CD14-positive monocyte (primary cell): ENCODE measurements around the gene KCNQ1OT1. TPM values are rescaled to one million over a fixed set of nuclear protein-coding genes. Genes with fewer than 3 reads are reported as not detected.

Experiments used
- DNase-seq, 3 donors: peaks; one replicate each; pipeline ENCODE4 v3.0.0-alpha.2; 2011 to 2022
- H2AFZ ChIP-seq: 2 replicates; pipeline ENCODE4 v1.6.0; 2012; ENCODE audit warnings: mild to moderate bottlenecking, low read depth, low read length, inconsistent platforms; ENCODE audit not compliant: insufficient read depth, poor library complexity, severe bottlenecking
- H3K27ac ChIP-seq, 2 donors: 1 replicate in 1 of 2; 2 replicates in 1 of 2; pipeline ENCODE4 v1.5.1; 2012 to 2013; ENCODE audit warnings: low read length in 2 of 2, control low read depth in 1 of 2, inconsistent platforms in 1 of 2, low read depth in 1 of 2, mild to moderate bottlenecking in 1 of 2
- H3K27me3 ChIP-seq, 2 donors: one replicate each; pipeline versions ENCODE4 v1.6.0 to v1.6.1; 2011 to 2013; ENCODE audit warnings: low read length in 2 of 2; ENCODE audit not compliant: control insufficient read depth in 2 of 2, insufficient read depth in 2 of 2
- H3K36me3 ChIP-seq, 2 donors: replicated peaks in 1 of 2; 1 replicate in 1 of 2; 2 replicates in 1 of 2; pipeline versions ENCODE4 v1.5.1 to v1.6.1; 2012 to 2013; ENCODE audit warnings: low read length in 2 of 2, control low read depth in 1 of 2, inconsistent platforms in 1 of 2, mild to moderate bottlenecking in 1 of 2; ENCODE audit not compliant: insufficient read depth in 2 of 2, control insufficient read depth in 1 of 2
- H3K4me1 ChIP-seq, 2 donors: 1 replicate in 1 of 2; 2 replicates in 1 of 2; pipeline versions ENCODE4 v1.5.1 to v1.6.1; 2012 to 2013; ENCODE audit warnings: low read length in 2 of 2, control low read depth in 1 of 2, inconsistent platforms in 1 of 2, mild to moderate bottlenecking in 1 of 2, moderate library complexity in 1 of 2; ENCODE audit not compliant: insufficient read depth in 2 of 2, control insufficient read depth in 1 of 2
- H3K4me2 ChIP-seq: replicated peaks from 2 replicates; pipeline ENCODE3; 2012; ENCODE audit warnings: low read length, moderate library complexity, mild to moderate bottlenecking; ENCODE audit not compliant: poor library complexity, severe bottlenecking; ENCODE audit errors: extremely low read depth
- H3K4me3 ChIP-seq, 3 experiments: fragments of 200-600 bp in 1 of 3; sonication (generic) in 1 of 3; replicated peaks in 1 of 3; 1 replicate in 2 of 3; 2 replicates in 1 of 3; pipeline ENCODE4 v1.5.1; 2011 to 2013; ENCODE audit warnings: low read length in 3 of 3, mild to moderate bottlenecking in 3 of 3, control low read depth in 2 of 3, low read depth in 2 of 3, inconsistent platforms in 1 of 3, moderate library complexity in 1 of 3
- H3K79me2 ChIP-seq: 2 replicates; pipeline ENCODE4 v1.6.0; 2012; ENCODE audit warnings: mild to moderate bottlenecking, control low read depth, inconsistent platforms, low read length, moderate library complexity; ENCODE audit not compliant: insufficient read depth
- H3K9ac ChIP-seq: 2 replicates; pipeline ENCODE4 v1.6.0; 2017; ENCODE audit warnings: low read length, mild to moderate bottlenecking; ENCODE audit not compliant: insufficient read depth, poor library complexity, severe bottlenecking
- H3K9me3 ChIP-seq, 2 donors: replicated peaks in 1 of 2; 1 replicate in 1 of 2; 2 replicates in 1 of 2; pipeline versions ENCODE4 v1.5.1 to v1.6.1; 2012 to 2013; ENCODE audit warnings: low read length in 2 of 2, control low read depth in 1 of 2; ENCODE audit not compliant: control insufficient read depth in 1 of 2, insufficient read depth in 1 of 2
- H4K20me1 ChIP-seq: 2 replicates; pipeline ENCODE4 v1.6.0; 2012; ENCODE audit warnings: mild to moderate bottlenecking, low read length, control low read depth, moderate library complexity; ENCODE audit not compliant: insufficient read depth
- H3K27ac Mint-ChIP-seq, 7 donors: one replicate each; pipeline ENCODE4 v1.8.0; 2020; ENCODE audit warnings: mild to moderate bottlenecking in 7 of 7, mixed read lengths in 7 of 7, moderate library complexity in 6 of 7, inconsistent platforms in 2 of 7
- H3K27me3 Mint-ChIP-seq, 3 donors: one replicate each; pipeline ENCODE4 v1.8.0; 2021 to 2022; ENCODE audit warnings: low read depth in 3 of 3, mild to moderate bottlenecking in 3 of 3, mixed read lengths in 3 of 3, moderate library complexity in 3 of 3, inconsistent platforms in 1 of 3
- H3K36me3 Mint-ChIP-seq, 2 donors: one replicate each; pipeline ENCODE4 v1.8.0; 2020; ENCODE audit warnings: mixed read lengths in 2 of 2, inconsistent platforms in 1 of 2, mild to moderate bottlenecking in 1 of 2
- H3K4me1 Mint-ChIP-seq: one replicate; pipeline ENCODE4 v1.8.0; 2020; ENCODE audit warnings: mild to moderate bottlenecking, mixed read lengths
- H3K4me3 Mint-ChIP-seq, 2 donors: one replicate each; pipeline ENCODE4 v1.8.0; 2020; ENCODE audit warnings: mild to moderate bottlenecking in 2 of 2, mixed read lengths in 2 of 2, moderate library complexity in 1 of 2
- H3K9me3 Mint-ChIP-seq, 7 donors: one replicate each; pipeline ENCODE4 v1.8.0; 2020 to 2022; ENCODE audit warnings: mixed read lengths in 7 of 7, mild to moderate bottlenecking in 6 of 7, moderate library complexity in 6 of 7, inconsistent platforms in 2 of 7
- WGBS: methylation state at CpG from one replicate; pipeline ENCODE4 v1.1.5; 2013; ENCODE audit warnings: missing lambda C conversion rate; ENCODE audit not compliant: insufficient coverage; 5-methylcytosine and 5-hydroxymethylcytosine counted together
- intact Hi-C, 2 donors: fragments of 100-400 bp; cut with micrococcal nuclease; formaldehyde crosslinking; loops; one replicate each; pipeline versions ENCODE4 v1.15.0 to v1.15.1; 2023
- polyA plus RNA-seq, 3 donors: library from polyadenylated mRNA; depleted of rRNA in 1 of 3; unstranded in 2 of 3; stranded (reverse) in 1 of 3; fragments of 300-500 nt in 2 of 3; fragments of >200 nt in 1 of 3; fragmentation: Illumina TruSeq in 2 of 3; gene quantifications; 1 replicate in 2 of 3; 2 replicates in 1 of 3; pipeline ENCODE4 v1.2.3, GENCODE V29; 2012 to 2021
- TF ChIP-seq, protein P1 (sequence below): fragments of 200-600 bp; IDR thresholded peaks from one replicate; pipeline ENCODE4 v1.8.0; 2022; ENCODE audit warnings: antibody characterized with exemption, mild to moderate bottlenecking

The KCNQ1OT1 gene
- polyA plus RNA-seq, 3 donors: 0.01 to 0.04 (median 0.03) TPM

DNA sequence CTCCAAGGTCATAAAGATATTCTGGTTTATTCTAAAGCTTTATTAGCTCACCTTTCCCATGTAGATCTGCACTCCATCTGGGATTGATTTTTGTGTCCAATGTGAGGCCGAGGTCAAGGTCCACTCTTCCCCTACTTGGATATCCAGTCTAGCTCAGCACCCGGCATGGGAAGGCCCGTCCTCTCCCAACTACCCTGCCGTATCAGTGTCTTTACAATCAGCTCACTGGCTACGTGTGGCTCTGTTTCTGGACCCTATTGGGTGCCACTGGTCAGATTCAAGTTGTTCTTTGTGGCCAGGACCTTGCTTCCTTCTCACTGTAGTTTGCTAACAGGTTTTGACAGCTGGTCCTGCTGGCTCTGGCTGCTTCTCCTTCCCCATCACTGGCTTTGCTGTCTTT is 30.9 kb downstream of the KCNQ1OT1 start:
- no peak overlapping the region for H3K4me3 ChIP-seq
- WGBS: 100% methylated on average over 5 of the region's 5 CpGs
- no peaks in the 10 kb centered on the region for H3K9me3 ChIP-seq
- no peaks in the 10 kb centered on the region for H3K4me1 ChIP-seq
- H2AFZ ChIP-seq: no peak overlapping the region
- TF ChIP-seq, protein P1, sequence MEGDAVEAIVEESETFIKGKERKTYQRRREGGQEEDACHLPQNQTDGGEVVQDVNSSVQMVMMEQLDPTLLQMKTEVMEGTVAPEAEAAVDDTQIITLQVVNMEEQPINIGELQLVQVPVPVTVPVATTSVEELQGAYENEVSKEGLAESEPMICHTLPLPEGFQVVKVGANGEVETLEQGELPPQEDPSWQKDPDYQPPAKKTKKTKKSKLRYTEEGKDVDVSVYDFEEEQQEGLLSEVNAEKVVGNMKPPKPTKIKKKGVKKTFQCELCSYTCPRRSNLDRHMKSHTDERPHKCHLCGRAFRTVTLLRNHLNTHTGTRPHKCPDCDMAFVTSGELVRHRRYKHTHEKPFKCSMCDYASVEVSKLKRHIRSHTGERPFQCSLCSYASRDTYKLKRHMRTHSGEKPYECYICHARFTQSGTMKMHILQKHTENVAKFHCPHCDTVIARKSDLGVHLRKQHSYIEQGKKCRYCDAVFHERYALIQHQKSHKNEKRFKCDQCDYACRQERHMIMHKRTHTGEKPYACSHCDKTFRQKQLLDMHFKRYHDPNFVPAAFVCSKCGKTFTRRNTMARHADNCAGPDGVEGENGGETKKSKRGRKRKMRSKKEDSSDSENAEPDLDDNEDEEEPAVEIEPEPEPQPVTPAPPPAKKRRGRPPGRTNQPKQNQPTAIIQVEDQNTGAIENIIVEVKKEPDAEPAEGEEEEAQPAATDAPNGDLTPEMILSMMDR: no peak
- peaks cover 32 to 76% of the 10 kb centered on the region in 2 donors for H3K36me3 ChIP-seq
- no peaks in the 10 kb centered on the region for H3K27me3 ChIP-seq
- no peak for DNase-seq
- H3K9me3 Mint-ChIP-seq: peaks cover 0 to 2% (median 0%) of the 10 kb centered on the region in 7 donors
- intact Hi-C loops: no loop called here
- peak overlapping the region in 1 of 7 donors; percentile 30 for H3K27ac Mint-ChIP-seq
- no peak overlapping the region for H3K4me3 Mint-ChIP-seq
- H3K27me3 Mint-ChIP-seq: peaks cover 0 to 3% (median 0%) of the 10 kb centered on the region in 3 donors
- H3K9ac ChIP-seq: no peak overlapping the region
- peaks cover 88% of the 10 kb centered on the region for H4K20me1 ChIP-seq
- H3K27ac ChIP-seq: no peak overlapping the region
- H3K4me1 Mint-ChIP-seq: peaks cover 5% of the 10 kb centered on the region
- H3K79me2 ChIP-seq: no peaks in the 10 kb centered on the region
- no peak overlapping the region for H3K4me2 ChIP-seq
- H3K36me3 Mint-ChIP-seq: peaks cover 61 to 81% of the 10 kb centered on the region in 2 donors

DNA sequence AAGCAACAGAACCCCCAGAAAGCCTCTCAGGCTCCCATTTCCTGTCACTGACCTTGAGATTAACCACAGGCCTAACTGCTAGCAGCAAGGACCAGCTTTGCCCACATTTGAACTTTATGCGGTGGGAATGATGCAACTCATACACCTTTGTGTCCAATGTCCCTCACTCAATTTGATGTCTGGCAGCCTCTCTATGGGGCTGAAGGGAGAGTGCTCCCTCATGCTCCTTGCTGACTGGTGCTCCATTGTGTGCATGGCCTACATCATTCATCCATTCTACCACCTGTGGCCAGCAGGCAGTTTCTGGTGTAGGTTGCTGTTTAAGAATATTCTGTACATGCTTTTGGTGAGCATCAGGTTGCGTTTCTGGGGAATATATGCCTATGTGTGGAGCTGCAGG is 31.9 kb downstream of the KCNQ1OT1 start:
- H4K20me1 ChIP-seq: peaks cover 84% of the 10 kb centered on the region
- Mint-ChIP-seq H3K27ac (no peak overlapping the region), H3K9me3 (peaks cover 0 to 2% (median under 1%) of the 10 kb centered on the region in 7 donors), H3K27me3 (peaks cover 0 to 3% (median 0%) of the 10 kb centered on the region in 3 donors), H3K4me1 (no peaks in the 10 kb centered on the region), H3K36me3 (peaks cover 64 to 84% of the 10 kb centered on the region in 2 donors), H3K4me3 (no peak overlapping the region)
- H3K79me2 ChIP-seq: no peaks in the 10 kb centered on the region
- no peak overlapping the region for H3K4me2 ChIP-seq
- no CpG with 5 or more reads among the region's 2 CpGs for whole genome bisulfite sequencing
- H3K4me1 ChIP-seq: no peaks in the 10 kb centered on the region
- H3K4me3 ChIP-seq: no peak overlapping the region
- no peak for DNase-seq
- H3K27me3 ChIP-seq: no peaks in the 10 kb centered on the region
- peaks cover 41 to 85% of the 10 kb centered on the region in 2 donors for H3K36me3 ChIP-seq
- intact Hi-C loops: no loop called here
- no peaks in the 10 kb centered on the region for H3K9me3 ChIP-seq
- no peak overlapping the region for H3K9ac ChIP-seq
- TF ChIP-seq, protein P1: no peak
- H3K27ac ChIP-seq: no peak overlapping the region
- H2AFZ ChIP-seq: no peak overlapping the region
